Subcutaneous adipose tissue (tissue), 4 donors: ENCODE measurements around the gene ALOX5AP. TPM values are rescaled to one million over a fixed set of nuclear protein-coding genes. Genes with fewer than 3 reads are reported as not detected.

Experiments used
- total RNA-seq, 4 donors: library from RNA; depleted of rRNA; stranded (reverse); fragments of >200 nt; gene quantifications; one replicate each; pipeline ENCODE4 v1.1.0, GENCODE V29; 2016
- TF ChIP-seq, protein P1 (sequence below): fragments of 450-650 bp; IDR thresholded peaks from one replicate; pipeline ENCODE4 v1.5.1; 2016; ENCODE audit warnings: low read depth, mild to moderate bottlenecking, control low read depth, antibody characterized with exemption, moderate library complexity

ALOX5AP gene
- total RNA-seq, 4 donors from 2014 or later: 6.6 to 123 (median 58.5) TPM

DNA sequence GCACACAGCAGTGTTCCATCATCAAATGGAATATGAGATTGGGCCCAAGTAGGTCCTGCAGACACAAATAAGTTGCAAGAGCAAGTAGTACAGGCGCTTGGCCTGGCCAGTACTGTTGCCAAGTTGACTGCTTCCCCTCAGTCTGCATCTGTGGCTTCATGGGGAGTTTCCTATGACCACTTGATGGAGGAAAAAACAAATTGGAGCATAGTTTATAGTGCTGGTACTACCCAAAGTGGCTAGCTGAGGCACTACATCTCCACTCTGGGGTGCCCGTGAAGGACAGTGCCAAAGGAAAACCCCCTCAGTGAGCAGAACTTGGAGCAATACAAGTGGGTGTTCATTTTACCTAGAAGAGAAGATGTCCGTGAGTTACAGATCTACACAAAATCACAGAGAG lies 10.6 kb upstream of the ALOX5AP start:
- TF ChIP-seq, protein P1, sequence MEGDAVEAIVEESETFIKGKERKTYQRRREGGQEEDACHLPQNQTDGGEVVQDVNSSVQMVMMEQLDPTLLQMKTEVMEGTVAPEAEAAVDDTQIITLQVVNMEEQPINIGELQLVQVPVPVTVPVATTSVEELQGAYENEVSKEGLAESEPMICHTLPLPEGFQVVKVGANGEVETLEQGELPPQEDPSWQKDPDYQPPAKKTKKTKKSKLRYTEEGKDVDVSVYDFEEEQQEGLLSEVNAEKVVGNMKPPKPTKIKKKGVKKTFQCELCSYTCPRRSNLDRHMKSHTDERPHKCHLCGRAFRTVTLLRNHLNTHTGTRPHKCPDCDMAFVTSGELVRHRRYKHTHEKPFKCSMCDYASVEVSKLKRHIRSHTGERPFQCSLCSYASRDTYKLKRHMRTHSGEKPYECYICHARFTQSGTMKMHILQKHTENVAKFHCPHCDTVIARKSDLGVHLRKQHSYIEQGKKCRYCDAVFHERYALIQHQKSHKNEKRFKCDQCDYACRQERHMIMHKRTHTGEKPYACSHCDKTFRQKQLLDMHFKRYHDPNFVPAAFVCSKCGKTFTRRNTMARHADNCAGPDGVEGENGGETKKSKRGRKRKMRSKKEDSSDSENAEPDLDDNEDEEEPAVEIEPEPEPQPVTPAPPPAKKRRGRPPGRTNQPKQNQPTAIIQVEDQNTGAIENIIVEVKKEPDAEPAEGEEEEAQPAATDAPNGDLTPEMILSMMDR: no peak

DNA sequence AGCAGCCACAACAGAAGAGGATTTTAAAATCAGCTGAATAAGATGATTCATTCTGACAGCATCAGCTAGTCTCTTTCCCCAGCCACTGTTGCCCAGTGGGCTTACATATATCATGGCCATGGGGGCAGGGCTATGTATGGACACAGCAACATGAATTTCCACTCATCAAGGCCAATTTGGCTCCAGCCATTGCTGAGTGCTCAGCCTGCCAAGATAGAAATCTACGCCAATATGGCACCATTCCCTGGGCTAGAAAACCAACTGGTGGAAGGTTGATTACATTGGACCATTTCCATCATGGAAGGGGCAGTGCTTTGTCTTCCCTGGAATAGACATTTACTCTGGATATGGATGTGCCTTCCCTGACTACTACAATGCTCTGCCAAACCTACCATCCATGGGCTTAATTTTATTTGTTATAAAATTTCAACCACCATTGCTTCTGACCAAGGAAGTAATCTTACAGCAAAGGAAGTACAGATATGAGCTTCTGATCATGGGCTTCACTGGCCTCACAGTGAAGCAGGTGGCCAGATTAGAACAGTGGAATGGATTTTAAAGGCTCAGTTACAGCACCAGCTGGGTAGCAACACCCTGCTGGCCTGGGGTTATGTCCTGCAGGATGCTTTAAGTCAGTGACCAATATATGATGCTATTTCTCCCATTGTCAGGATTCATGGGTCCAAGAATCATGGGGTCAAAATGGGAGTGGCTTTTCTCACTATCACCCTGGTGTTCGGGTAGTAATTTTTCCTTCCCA lies 9.8 kb upstream of the ALOX5AP start:
- TF ChIP-seq, protein P1: no peak

DNA sequence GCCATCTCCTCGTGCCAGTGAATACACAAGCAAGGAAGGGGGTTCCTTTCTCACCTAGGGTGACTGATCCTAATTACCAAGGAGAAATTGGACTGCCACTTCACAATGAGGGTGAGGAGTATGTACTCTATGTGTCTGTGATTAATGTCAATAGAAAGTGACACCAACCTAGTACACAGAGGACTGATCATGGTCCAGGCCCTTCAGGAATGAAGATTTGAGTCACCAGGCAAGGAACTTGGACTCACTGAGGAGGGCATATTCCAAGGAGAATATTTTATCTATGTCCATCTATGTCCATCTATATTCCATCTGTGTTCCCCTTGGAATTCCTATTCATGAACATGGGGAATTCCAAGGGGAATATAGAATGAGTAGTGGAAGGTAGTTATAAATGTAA lies 9.2 kb upstream of the ALOX5AP start:
- TF ChIP-seq, protein P1: no peak

DNA sequence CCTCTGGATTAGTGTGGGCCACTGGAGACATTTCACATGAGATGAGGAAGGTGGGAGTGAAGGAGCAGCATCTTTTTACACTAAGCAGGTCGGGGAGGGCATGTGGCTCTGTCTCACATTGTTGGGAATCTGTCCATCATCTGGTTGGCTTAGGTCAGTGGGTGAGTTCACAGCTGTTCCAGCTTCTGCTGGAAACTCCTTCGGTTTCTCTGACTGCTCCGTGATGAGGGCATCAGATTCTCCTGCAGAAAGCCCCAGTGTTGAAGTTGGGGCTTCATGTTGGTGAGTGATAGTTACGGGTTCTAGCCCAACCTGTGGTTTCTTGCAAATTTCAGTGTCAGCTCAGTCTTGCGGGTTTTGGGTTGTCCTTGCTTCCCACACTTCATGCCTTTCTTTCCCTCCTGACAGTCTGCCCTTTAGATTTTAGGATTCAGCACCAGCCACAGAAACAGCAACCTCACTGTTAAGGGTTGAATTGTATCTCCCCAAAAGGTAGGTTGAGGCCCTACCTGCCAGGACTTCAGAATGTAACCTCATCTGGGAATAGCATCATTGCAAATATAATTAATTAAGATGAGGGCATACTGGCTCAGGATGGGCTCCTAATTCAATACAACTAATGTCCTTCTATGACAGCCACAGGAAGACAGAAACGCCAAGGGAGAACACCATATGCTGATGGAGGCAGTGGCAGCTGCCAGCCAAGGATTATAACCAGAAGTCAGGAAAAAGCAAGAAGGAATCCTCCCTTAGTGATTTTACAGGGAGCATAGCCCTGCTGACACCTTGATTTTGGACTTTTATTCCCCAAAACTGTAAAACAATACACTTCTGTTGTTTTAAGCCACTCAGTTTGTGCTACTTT lies 7.6 kb upstream of the ALOX5AP start:
- TF ChIP-seq, protein P1: no peak

DNA sequence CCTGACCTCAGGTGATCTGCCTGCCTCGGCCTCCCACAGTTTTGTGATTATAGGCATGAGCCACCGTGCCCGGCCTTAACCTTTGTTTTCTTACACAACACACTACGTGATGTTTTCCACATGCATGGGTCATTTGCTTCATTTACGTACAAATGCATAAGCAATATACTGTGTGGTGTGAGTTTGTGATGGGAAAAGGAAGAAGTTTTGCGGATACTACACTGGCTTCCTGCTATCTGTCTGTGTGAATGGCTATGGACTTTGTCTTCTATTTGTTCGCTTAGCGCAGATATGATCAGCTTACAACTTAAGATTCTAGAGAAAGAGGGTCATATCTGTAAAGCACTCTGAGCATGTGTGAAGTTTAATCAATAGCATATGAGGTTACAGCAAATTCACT lies 5.5 kb upstream of the ALOX5AP start:
- TF ChIP-seq, protein P1: no peak

DNA sequence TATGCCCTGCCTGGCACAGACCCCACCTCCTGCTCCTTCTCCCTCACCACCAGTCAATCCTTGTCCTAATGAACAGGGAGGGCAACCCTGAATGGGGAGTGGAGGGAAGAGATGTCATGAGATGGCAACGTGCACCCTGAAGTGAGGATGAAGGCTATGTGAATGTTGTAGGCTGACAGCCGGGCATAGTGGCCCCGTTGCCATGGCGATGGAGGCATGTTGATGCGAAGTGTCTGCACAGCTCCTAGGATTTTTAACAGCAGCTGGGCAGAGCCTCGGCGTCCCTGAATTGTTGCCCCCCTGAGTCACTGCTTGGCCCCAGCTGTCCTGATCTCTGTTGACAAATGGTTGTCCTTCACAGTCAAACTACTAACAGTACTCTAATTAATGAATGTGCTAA lies 4.8 kb upstream of the ALOX5AP start:
- TF ChIP-seq, protein P1: no peak

DNA sequence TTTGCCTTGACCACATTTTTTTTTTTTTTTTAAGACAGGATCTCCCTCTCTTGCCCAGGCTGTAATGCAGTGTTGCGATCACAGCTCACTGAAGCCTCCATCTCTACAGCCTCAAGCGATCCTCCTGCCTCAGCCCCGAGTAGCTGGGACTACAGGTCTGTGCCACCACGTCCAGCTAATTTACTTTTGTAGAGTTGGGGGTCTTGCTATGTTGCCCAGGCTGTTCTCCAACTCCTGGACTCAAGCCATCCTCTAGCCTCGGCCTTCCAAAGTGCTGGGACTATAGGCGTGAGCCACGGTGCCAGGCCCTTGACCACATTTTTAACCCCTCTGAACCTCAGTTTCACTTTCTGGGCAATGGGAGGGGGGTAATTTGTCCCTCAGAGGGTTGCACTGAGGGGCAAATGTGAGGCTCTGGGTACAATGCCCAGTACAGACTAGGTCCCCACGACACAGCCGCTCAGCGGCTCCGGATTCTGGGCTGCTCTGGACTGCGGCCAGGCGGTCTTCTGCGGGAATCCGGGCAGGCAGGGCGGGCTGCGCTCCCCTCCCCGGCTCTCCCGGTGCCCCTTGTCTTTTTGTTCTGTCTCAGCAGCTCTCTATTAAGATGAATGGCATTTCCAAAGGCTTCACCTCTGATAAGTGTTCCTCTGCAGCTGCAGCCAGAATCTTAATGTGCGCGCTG lies 3.8 kb upstream of the ALOX5AP start:
- TF ChIP-seq, protein P1: no peak
